ENCODE measurements around the gene CDH2.

DNA sequence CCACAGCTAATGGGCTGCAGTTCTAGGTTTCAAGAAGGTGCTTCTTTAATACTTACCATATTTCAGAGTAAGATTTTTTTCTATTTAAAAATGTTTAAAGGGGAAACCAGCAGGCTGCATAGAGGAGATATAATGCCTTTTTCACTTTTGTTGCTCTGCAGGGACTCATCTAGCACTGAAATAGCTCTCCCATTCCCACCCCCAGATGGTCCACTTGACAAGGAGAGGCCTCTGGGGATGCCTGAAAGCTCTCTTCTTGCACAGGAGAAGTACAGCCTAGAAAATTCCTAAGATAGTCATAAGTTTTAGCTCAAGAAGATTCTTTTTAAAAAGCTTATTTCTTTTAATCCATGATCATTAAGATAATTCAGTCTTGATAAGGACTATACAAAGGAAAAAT lies 126.4 kb downstream of the CDH2 start:
- TF ChIP-seq, protein P1, sequence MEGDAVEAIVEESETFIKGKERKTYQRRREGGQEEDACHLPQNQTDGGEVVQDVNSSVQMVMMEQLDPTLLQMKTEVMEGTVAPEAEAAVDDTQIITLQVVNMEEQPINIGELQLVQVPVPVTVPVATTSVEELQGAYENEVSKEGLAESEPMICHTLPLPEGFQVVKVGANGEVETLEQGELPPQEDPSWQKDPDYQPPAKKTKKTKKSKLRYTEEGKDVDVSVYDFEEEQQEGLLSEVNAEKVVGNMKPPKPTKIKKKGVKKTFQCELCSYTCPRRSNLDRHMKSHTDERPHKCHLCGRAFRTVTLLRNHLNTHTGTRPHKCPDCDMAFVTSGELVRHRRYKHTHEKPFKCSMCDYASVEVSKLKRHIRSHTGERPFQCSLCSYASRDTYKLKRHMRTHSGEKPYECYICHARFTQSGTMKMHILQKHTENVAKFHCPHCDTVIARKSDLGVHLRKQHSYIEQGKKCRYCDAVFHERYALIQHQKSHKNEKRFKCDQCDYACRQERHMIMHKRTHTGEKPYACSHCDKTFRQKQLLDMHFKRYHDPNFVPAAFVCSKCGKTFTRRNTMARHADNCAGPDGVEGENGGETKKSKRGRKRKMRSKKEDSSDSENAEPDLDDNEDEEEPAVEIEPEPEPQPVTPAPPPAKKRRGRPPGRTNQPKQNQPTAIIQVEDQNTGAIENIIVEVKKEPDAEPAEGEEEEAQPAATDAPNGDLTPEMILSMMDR (conservative IDR thresholded peaks at IDR 0.05 in 1 of 2, IDR thresholded peaks at IDR 0.05 in 1 of 2; ENCODE audit: extremely low read depth in 1 of 2, insufficient read depth in 1 of 2, low read depth in 1 of 2, low read length in 2 of 2) = no peak
- no peak for TF ChIP-seq EZH2 (IDR thresholded peaks at IDR 0.05; ENCODE audit: borderline replicate concordance, low read length)
